Measurements from ENCODE around the gene CLMP. TPM values are rescaled to one million over a fixed set of nuclear protein-coding genes. Genes with fewer than 3 reads are reported as not detected.

Gene CLMP
- total and polyA plus RNA-seq, 9 of the 15 experiments (the other 6 are each of a cell fraction or from before 2014, with no cell fraction given), result 0.02 to 0.15 (median 0.03) TPM; not detected in 6

DNA sequence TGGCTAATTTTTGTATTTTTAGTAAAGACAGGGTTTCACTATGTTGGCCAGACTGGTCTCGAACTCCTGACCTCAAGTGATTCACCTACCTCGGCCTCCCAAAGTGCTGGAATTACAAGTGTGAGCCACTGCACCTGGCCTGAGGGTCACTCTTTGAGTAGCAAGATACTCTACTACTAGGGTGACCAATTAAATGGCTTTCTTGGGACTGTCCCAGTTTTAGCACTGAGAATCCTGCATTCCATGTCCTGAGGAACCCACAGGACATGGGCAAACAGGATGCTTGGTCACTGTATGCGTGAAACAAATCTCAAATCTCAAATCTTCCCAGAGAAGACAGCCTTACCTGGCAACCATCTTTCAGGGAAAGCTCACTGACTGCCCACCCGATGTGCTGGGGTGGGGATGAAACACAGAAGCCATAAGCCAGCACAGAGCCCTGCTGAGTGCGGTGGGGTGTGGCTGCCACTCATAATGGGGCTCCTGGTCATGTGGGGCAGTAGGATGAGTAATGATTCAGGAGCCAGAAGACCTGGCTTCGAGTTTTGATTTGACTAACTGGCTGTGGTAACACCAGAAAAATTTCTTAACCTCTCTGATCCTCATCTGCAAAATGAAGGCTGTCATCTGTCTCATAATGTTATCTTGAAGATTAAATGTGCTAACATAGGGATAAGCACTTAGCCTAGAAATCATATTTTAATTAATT lies 11.5 kb downstream of the CLMP start:
- WGBS (ENCODE audit: insufficient coverage, low coverage, missing lambda C conversion rate), result 2% methylated on average over 6 of the region's 6 CpGs
- no peak overlapping the region for H2AFZ ChIP-seq (ENCODE audit: low read depth, low read length)
- peaks cover 14 to 70% of the 10 kb centered on the region in 2 experiments; a peak in 4 of 5 replicates for H3K27me3 ChIP-seq (ENCODE audit: control insufficient read depth in 2 of 2, insufficient read depth in 2 of 2, low read length in 2 of 2)
- H4K20me1 ChIP-seq (replicated peaks; ENCODE audit: control insufficient read depth, insufficient read depth, low read length), result no peaks in the 10 kb centered on the region
- no peak for DNase-seq (ENCODE audit: extremely low read depth in 1 of 4, low spot score in 3 of 4)
- TF ChIP-seq NFE2 (IDR thresholded peaks at IDR 0.05; ENCODE audit: low read depth), result no peak
- no peak for TF ChIP-seq ETV6 (IDR thresholded peaks at IDR 0.05; ENCODE audit: borderline replicate concordance in 1 of 2, low read depth in 2 of 2, low read length in 1 of 2)
- TF ChIP-seq ETV6 (CRISPR knock-in tag; IDR thresholded peaks at IDR 0.05; ENCODE audit: borderline replicate concordance), result no peak
- H3K79me2 ChIP-seq (ENCODE audit: control insufficient read depth, insufficient read depth, low read length), result no peaks in the 10 kb centered on the region
- in situ Hi-C loops (cut with MboI) (no loop called here), intact Hi-C loops (cut with micrococcal nuclease) (no loop called here)
- no peak for ATAC-seq
- H3K9ac ChIP-seq (ENCODE audit: insufficient read depth in 1 of 2, low read depth in 2 of 2, low read length in 2 of 2), result no peak overlapping the region
- H3K9me3 ChIP-seq (replicated peaks; ENCODE audit: control insufficient read depth, insufficient read depth, low read depth, low read length), result no peaks in the 10 kb centered on the region
- H3K9me1 ChIP-seq (ENCODE audit: control insufficient read depth, insufficient read depth, low read length), result no peaks in the 10 kb centered on the region
- no peak overlapping the region for H3K27ac ChIP-seq (ENCODE audit: extremely low read depth, low read depth, low read length)
- FAIRE-seq, result no peak
- H3K4me1 ChIP-seq (replicated peaks in 1 of 2; ENCODE audit: control insufficient read depth in 2 of 2, insufficient read depth in 2 of 2, low read length in 2 of 2), result no peaks in the 10 kb centered on the region
- no peak overlapping the region for H3K4me2 ChIP-seq (ENCODE audit: insufficient read depth, low read length)
- no TSS peak for BruUV-seq (replicated peaks)
- POLR2A ChIA-PET, result interaction anchor here (0.5 kb wide), 1 partner anchor 23 kb away, joined by 3 read pairs; no protein-coding TSS in a partner anchor
- no peaks in the 10 kb centered on the region for H3K36me3 ChIP-seq (ENCODE audit: control insufficient read depth, insufficient read depth, low read length)
- CTCF ChIA-PET (ENCODE audit: low intra/inter-chr PET ratio), result no interaction called here
- no peak overlapping the region for H3K4me3 ChIP-seq

DNA sequence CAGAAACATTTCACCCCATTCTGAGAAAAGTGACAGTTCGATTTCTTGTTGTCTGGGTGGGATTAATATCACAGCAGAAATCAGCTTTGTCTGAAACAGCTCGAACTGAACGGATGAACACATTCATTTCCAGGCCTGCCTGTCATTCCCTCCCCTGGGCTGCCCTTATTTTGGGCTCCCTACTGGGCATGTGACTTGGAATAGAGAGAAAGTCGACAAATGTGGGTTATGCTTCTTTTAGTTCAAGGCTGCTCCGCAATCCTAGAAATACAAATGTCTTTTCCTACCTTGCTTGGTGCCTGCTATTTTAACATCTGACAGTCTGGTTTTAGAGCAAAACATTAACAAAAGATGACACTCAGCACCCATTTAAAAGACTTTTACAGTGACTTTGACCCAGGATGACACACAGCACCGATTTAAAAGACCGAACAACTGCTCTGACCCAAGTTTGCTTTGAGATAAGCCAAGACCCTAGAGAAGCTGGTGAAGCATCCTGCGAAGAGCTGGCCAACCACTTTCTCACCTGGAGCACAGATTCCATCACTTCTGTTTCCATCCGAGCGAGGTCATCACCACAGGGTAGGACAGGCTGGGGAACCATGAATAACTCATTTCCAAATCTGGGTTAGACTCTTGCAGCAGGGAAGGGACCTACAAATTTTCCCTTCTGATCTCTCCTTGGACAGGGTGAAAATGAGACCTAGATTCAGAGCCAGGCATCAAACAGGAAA lies 13.1 kb downstream of the CLMP start:
- Histone ChIP-seq H4K20me1 (replicated peaks; ENCODE audit: control insufficient read depth, insufficient read depth, low read length) (no peaks in the 10 kb centered on the region), H3K36me3 (ENCODE audit: control insufficient read depth, insufficient read depth, low read length) (no peaks in the 10 kb centered on the region), H3K4me2 (ENCODE audit: insufficient read depth, low read length) (no peak overlapping the region), H3K4me1 (replicated peaks in 1 of 2; ENCODE audit: control insufficient read depth in 2 of 2, insufficient read depth in 2 of 2, low read length in 2 of 2) (no peaks in the 10 kb centered on the region), H3K9me1 (ENCODE audit: control insufficient read depth, insufficient read depth, low read length) (no peaks in the 10 kb centered on the region), H3K79me2 (ENCODE audit: control insufficient read depth, insufficient read depth, low read length) (no peaks in the 10 kb centered on the region), H3K9me3 (replicated peaks; ENCODE audit: control insufficient read depth, insufficient read depth, low read depth, low read length) (no peaks in the 10 kb centered on the region), H3K27ac (ENCODE audit: extremely low read depth, low read depth, low read length) (no peak overlapping the region), H2AFZ (ENCODE audit: low read depth, low read length) (no peak overlapping the region), H3K9ac (ENCODE audit: insufficient read depth in 1 of 2, low read depth in 2 of 2, low read length in 2 of 2) (no peak overlapping the region), H3K4me3 (no peak overlapping the region), H3K27me3 (ENCODE audit: control insufficient read depth in 2 of 2, insufficient read depth in 2 of 2, low read length in 2 of 2) (peaks cover 14 to 57% of the 10 kb centered on the region in 2 experiments; a peak in 4 of 5 replicates)
- in situ Hi-C loops (cut with MboI) (no loop called here), intact Hi-C loops (cut with micrococcal nuclease) (no loop called here)
- no TSS peak for BruUV-seq (replicated peaks)
- 1% methylated on average over 10 of the region's 10 CpGs for WGBS (ENCODE audit: insufficient coverage, low coverage, missing lambda C conversion rate)
- TF ChIP-seq ZNF830 (CRISPR knock-in tag; IDR thresholded peaks at IDR 0.05) (no peak), USF1 (CRISPR knock-in tag; IDR thresholded peaks at IDR 0.05) (no peak)
- FAIRE-seq (no peak), DNase-seq (ENCODE audit: extremely low read depth in 1 of 4, low spot score in 3 of 4) (no peak), ATAC-seq (no peak)
- CTCF ChIA-PET (ENCODE audit: low intra/inter-chr PET ratio), result no interaction called here
- POLR2A ChIA-PET, result no interaction called here

All from K562 (cell line).